Measurements from ENCODE around the gene MYT1. TPM values are rescaled to one million over a fixed set of nuclear protein-coding genes. Genes with fewer than 3 reads are reported as not detected.

Gene MYT1
- polyA plus RNA-seq, 1 donor from 2014 or later, result 35.8 TPM

- Histone ChIP-seq H3K9ac (ENCODE audit: low read length) (no peak overlapping the region), H3K9me2 (ENCODE audit: insufficient read depth, low read length) (no peaks in the 10 kb centered on the region), H2AFZ (ENCODE audit: low read depth, low read length) (no peak overlapping the region), H3K9me3 (ENCODE audit: low read length) (no peaks in the 10 kb centered on the region), H3K27me3 (ENCODE audit: insufficient read depth, low read depth, low read length) (no peaks in the 10 kb centered on the region), H3F3A (ENCODE audit: insufficient read depth, low read length, poor library complexity, severe bottlenecking) (no peaks in the 10 kb centered on the region), H3K36me3 (ENCODE audit: insufficient read depth, low read length) (no peaks in the 10 kb centered on the region), H4K20me1 (ENCODE audit: insufficient read depth) (no peaks in the 10 kb centered on the region), H3K4me3 (ENCODE audit: low read length) (no peak overlapping the region), H3K27ac (ENCODE audit: low read length) (no peak overlapping the region), H3K79me2 (replicated peaks; ENCODE audit: insufficient read depth, low read length) (no peaks in the 10 kb centered on the region), H3K4me2 (ENCODE audit: low read length) (no peak overlapping the region)
- TF ChIP-seq RAD21 (conservative IDR thresholded peaks at IDR 0.05), result no peak
- TF ChIP-seq POLR2AphosphoS5 (IDR thresholded peaks at IDR 0.05), result no peak
- TF ChIP-seq TAF1 (IDR thresholded peaks at IDR 0.05; ENCODE audit: low read depth), result no peak
- no peak for TF ChIP-seq EP300 (conservative IDR thresholded peaks at IDR 0.05; ENCODE audit: poor library complexity, severe bottlenecking)
- TF ChIP-seq REST (IDR thresholded peaks at IDR 0.05; ENCODE audit: borderline replicate concordance), result no peak
- no peak for TF ChIP-seq CTCF (IDR thresholded peaks at IDR 0.05; ENCODE audit: poor library complexity, severe bottlenecking)
- TF ChIP-seq MXI1 (conservative IDR thresholded peaks at IDR 0.05; ENCODE audit: poor library complexity, severe bottlenecking), result no peak
- TF ChIP-seq EZH2 (IDR thresholded peaks at IDR 0.05; ENCODE audit: borderline replicate concordance, insufficient read depth, low read length, poor library complexity, severe bottlenecking), result no peak
- TF ChIP-seq SMC3 (conservative IDR thresholded peaks at IDR 0.05; ENCODE audit: poor library complexity), result no peak
Observed at GRCh38 chr20:64149141-64149540, 15.1 kb upstream of the MYT1 start.

- no peak overlapping the region for H2AFZ ChIP-seq (ENCODE audit: low read depth, low read length)
- H4K20me1 ChIP-seq (ENCODE audit: insufficient read depth), result no peaks in the 10 kb centered on the region
- no peaks in the 10 kb centered on the region for H3F3A ChIP-seq (ENCODE audit: insufficient read depth, low read length, poor library complexity, severe bottlenecking)
- no peak overlapping the region for H3K4me2 ChIP-seq (ENCODE audit: low read length)
- H3K9me3 ChIP-seq (ENCODE audit: low read length), result no peaks in the 10 kb centered on the region
- H3K9me2 ChIP-seq (ENCODE audit: insufficient read depth, low read length), result no peaks in the 10 kb centered on the region
- H3K27me3 ChIP-seq (ENCODE audit: insufficient read depth, low read depth, low read length), result no peaks in the 10 kb centered on the region
- TF ChIP-seq EP300 (conservative IDR thresholded peaks at IDR 0.05; ENCODE audit: poor library complexity, severe bottlenecking) (no peak), MXI1 (conservative IDR thresholded peaks at IDR 0.05; ENCODE audit: poor library complexity, severe bottlenecking) (no peak), POLR2AphosphoS5 (IDR thresholded peaks at IDR 0.05) (no peak), EZH2 (IDR thresholded peaks at IDR 0.05; ENCODE audit: borderline replicate concordance, insufficient read depth, low read length, poor library complexity, severe bottlenecking) (no peak), CTCF (IDR thresholded peaks at IDR 0.05; ENCODE audit: poor library complexity, severe bottlenecking) (no peak), TAF1 (IDR thresholded peaks at IDR 0.05; ENCODE audit: low read depth) (no peak), SMC3 (conservative IDR thresholded peaks at IDR 0.05; ENCODE audit: poor library complexity) (no peak), RAD21 (conservative IDR thresholded peaks at IDR 0.05) (no peak), REST (IDR thresholded peaks at IDR 0.05; ENCODE audit: borderline replicate concordance) (no peak)
- no peak overlapping the region for H3K27ac ChIP-seq (ENCODE audit: low read length)
- H3K4me3 ChIP-seq (ENCODE audit: low read length), result no peak overlapping the region
- H3K36me3 ChIP-seq (ENCODE audit: insufficient read depth, low read length), result no peaks in the 10 kb centered on the region
- H3K79me2 ChIP-seq (replicated peaks; ENCODE audit: insufficient read depth, low read length), result no peaks in the 10 kb centered on the region
- H3K9ac ChIP-seq (ENCODE audit: low read length), result no peak overlapping the region
Observed at GRCh38 chr20:64149809-64150560, 14.3 kb upstream of the MYT1 start.

Data from neural cell (in vitro differentiated cells).